Type B pancreatic cell (in vitro differentiated cells): ENCODE results near the gene ALDH18A1. TPM values are rescaled to one million over a fixed set of nuclear protein-coding genes. Genes with fewer than 3 reads are reported as not detected.

ENCODE experiments used
- DNase-seq: peaks from one replicate; pipeline ENCODE4 v3.0.0; 2021; ENCODE audit warnings: mixed read lengths; ENCODE audit not compliant: unreplicated experiment; ENCODE audit errors: extremely low spot score
- H3K27ac Mint-ChIP-seq: 2 replicates; pipeline ENCODE4 v1.8.0; 2021; ENCODE audit warnings: mild to moderate bottlenecking, mixed read lengths
- H3K27me3 Mint-ChIP-seq: 2 replicates; pipeline ENCODE4 v1.8.0; 2021; ENCODE audit warnings: mixed read lengths
- H3K36me3 Mint-ChIP-seq: 2 replicates; pipeline ENCODE4 v1.8.0; 2021; ENCODE audit warnings: mixed read lengths
- H3K4me1 Mint-ChIP-seq: one replicate; pipeline ENCODE4 v1.8.0; 2021; ENCODE audit warnings: mixed read lengths; ENCODE audit not compliant: unreplicated experiment
- H3K4me3 Mint-ChIP-seq: 2 replicates; pipeline ENCODE4 v1.8.0; 2021; ENCODE audit warnings: mild to moderate bottlenecking, mixed read lengths
- H3K9me3 Mint-ChIP-seq: 2 replicates; pipeline ENCODE4 v1.8.0; 2021; ENCODE audit warnings: mixed read lengths
- CTCF ChIP-seq: fragments of 200-600 bp; sonication (generic); conservative IDR thresholded peaks from 2 replicates; pipeline ENCODE4 v1.5.0; 2021; ENCODE audit warnings: antibody characterized with exemption, mild to moderate bottlenecking
- total RNA-seq: library from RNA; stranded (reverse); gene quantifications from 2 replicates; pipeline ENCODE4 v1.2.1, GENCODE V29; 2021; ENCODE audit warnings: low replicate concordance

ALDH18A1 gene
- total RNA-seq, 1 donor from 2014 or later = 111 TPM

GRCh38 chr10:95572131-95572820, 84.2 kb downstream of the ALDH18A1 start:
- H3K36me3 Mint-ChIP-seq = no peaks in the 10 kb centered on the region
- H3K4me1 Mint-ChIP-seq = peaks cover 8% of the 10 kb centered on the region
- no peaks in the 10 kb centered on the region for H3K9me3 Mint-ChIP-seq
- no peak for DNase-seq
- no peak overlapping the region for H3K27ac Mint-ChIP-seq
- no peak for TF ChIP-seq CTCF
- H3K4me3 Mint-ChIP-seq = no peak overlapping the region
- H3K27me3 Mint-ChIP-seq = no peaks in the 10 kb centered on the region

GRCh38 chr10:95571390-95571789, 85.1 kb downstream of the ALDH18A1 start:
- H3K4me1 Mint-ChIP-seq = peaks cover 8% of the 10 kb centered on the region
- no peak overlapping the region for H3K4me3 Mint-ChIP-seq
- no peak for DNase-seq
- H3K9me3 Mint-ChIP-seq = no peaks in the 10 kb centered on the region
- no peaks in the 10 kb centered on the region for H3K27me3 Mint-ChIP-seq
- no peaks in the 10 kb centered on the region for H3K36me3 Mint-ChIP-seq
- TF ChIP-seq CTCF = no peak
- no peak overlapping the region for H3K27ac Mint-ChIP-seq

- H3K9me3 Mint-ChIP-seq = peaks cover 4% of the 10 kb centered on the region
- H3K4me1 Mint-ChIP-seq = peaks cover 23% of the 10 kb centered on the region
These were observed 87.1 kb downstream of the ALDH18A1 start for GRCh38 chr10:95569368-95569767.

GRCh38 chr10:95567903-95568630, 88.4 kb downstream of the ALDH18A1 start:
- H3K9me3 Mint-ChIP-seq = peaks cover 4% of the 10 kb centered on the region
- peaks cover 23% of the 10 kb centered on the region for H3K4me1 Mint-ChIP-seq
- H3K4me3 Mint-ChIP-seq = no peak overlapping the region
- H3K36me3 Mint-ChIP-seq = no peaks in the 10 kb centered on the region
- H3K27ac Mint-ChIP-seq = no peak overlapping the region
- no peaks in the 10 kb centered on the region for H3K27me3 Mint-ChIP-seq
- TF ChIP-seq CTCF = no peak
- DNase-seq = no peak

More at GRCh38 chr10:95569368-95569767, 87.1 kb downstream of the ALDH18A1 start:
- H3K27ac Mint-ChIP-seq = no peak overlapping the region
- TF ChIP-seq CTCF = no peak
- no peak for DNase-seq
- no peak overlapping the region for H3K4me3 Mint-ChIP-seq
- H3K36me3 Mint-ChIP-seq = no peaks in the 10 kb centered on the region
- no peaks in the 10 kb centered on the region for H3K27me3 Mint-ChIP-seq

GRCh38 chr10:95566136-95566535, 90.4 kb downstream of the ALDH18A1 start:
- TF ChIP-seq CTCF = no peak
- Mint-ChIP-seq H3K36me3 (no peaks in the 10 kb centered on the region), H3K9me3 (peaks cover 4% of the 10 kb centered on the region), H3K4me1 (peaks cover 20% of the 10 kb centered on the region), H3K27ac (peak overlapping the region; percentile 16), H3K4me3 (peak overlapping the region; percentile 1), H3K27me3 (no peaks in the 10 kb centered on the region)
- DNase-seq = no peak
